ENCODE measurements around the gene CST7. TPM values are rescaled to one million over a fixed set of nuclear protein-coding genes. Genes with fewer than 3 reads are reported as not detected.

CST7 gene
- total and polyA plus RNA-seq, 2 of the 13 experiments (the other 11 are each of a cell fraction or from before 2014, with no cell fraction given) = not detected

DNA sequence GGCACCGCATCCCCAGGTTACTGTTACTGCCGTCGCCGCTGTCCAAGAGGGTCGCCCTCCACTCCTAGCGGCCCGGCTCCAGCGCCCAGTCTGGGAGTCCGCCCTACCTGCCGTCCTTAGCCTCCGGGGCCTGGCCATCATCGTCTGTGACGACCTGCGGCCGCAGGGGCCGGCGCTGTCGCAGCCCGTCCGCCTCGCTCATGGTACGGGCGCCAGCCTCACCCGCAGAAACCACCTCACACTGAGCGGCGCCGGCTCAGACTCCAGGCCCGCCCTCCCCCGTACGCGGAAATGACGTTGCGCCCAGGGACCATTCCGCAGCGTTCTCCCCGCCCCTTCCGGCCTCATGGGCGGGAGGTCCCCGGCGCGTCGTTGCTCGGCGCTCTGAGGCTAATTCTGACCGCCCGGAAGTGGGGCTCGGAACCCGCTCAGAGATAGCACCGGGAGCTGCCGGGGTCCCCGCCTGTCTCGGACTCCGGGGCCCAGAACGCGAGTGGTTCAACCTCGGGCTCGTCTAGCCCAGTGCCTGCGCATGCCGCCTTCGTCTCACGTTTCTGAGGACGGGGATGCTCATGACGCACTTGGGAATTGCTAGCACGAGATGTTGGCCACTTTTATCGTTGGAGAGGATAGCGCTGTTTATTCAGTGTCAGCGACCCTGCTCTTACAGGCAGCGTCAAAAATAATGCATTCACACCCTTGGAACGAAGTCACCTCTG lies 43.6 kb downstream of the CST7 start, which contains the start of gene APMAP (continued):
- TF ChIP-seq, protein P1, sequence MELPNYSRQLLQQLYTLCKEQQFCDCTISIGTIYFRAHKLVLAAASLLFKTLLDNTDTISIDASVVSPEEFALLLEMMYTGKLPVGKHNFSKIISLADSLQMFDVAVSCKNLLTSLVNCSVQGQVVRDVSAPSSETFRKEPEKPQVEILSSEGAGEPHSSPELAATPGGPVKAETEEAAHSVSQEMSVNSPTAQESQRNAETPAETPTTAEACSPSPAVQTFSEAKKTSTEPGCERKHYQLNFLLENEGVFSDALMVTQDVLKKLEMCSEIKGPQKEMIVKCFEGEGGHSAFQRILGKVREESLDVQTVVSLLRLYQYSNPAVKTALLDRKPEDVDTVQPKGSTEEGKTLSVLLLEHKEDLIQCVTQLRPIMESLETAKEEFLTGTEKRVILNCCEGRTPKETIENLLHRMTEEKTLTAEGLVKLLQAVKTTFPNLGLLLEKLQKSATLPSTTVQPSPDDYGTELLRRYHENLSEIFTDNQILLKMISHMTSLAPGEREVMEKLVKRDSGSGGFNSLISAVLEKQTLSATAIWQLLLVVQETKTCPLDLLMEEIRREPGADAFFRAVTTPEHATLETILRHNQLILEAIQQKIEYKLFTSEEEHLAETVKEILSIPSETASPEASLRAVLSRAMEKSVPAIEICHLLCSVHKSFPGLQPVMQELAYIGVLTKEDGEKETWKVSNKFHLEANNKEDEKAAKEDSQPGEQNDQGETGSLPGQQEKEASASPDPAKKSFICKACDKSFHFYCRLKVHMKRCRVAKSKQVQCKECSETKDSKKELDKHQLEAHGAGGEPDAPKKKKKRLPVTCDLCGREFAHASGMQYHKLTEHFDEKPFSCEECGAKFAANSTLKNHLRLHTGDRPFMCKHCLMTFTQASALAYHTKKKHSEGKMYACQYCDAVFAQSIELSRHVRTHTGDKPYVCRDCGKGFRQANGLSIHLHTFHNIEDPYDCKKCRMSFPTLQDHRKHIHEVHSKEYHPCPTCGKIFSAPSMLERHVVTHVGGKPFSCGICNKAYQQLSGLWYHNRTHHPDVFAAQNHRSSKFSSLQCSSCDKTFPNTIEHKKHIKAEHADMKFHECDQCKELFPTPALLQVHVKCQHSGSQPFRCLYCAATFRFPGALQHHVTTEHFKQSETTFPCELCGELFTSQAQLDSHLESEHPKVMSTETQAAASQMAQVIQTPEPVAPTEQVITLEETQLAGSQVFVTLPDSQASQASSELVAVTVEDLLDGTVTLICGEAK (IDR thresholded peaks at IDR 0.05) = peak; percentile 81
- TF ChIP-seq, protein P1 (CRISPR knock-in tag; IDR thresholded peaks at IDR 0.05) = peak; percentile 92
- peak; percentile 99 for TF ChIP-seq TAF1 (CRISPR knock-in tag; IDR thresholded peaks at IDR 0.05)
- TF ChIP-seq ZNF891 (CRISPR knock-in tag; IDR thresholded peaks at IDR 0.05) = peak; percentile 94
- TF ChIP-seq ZNF329 (CRISPR knock-in tag; IDR thresholded peaks at IDR 0.05; ENCODE audit: low read depth) = no peak; the same call in none of the 2 replicates
- TF ChIP-seq LCORL (IDR thresholded peaks at IDR 0.05) = no peak
- peak; percentile 93 for TF ChIP-seq LCORL (CRISPR knock-in tag; IDR thresholded peaks at IDR 0.05)
- peak; percentile 80; the same call in 1 of the 2 replicates for TF ChIP-seq RXRB (CRISPR knock-in tag; IDR thresholded peaks at IDR 0.05; ENCODE audit: borderline replicate concordance)
- TF ChIP-seq ZNF33B (CRISPR knock-in tag; IDR thresholded peaks at IDR 0.05) = peak; percentile 97
- TF ChIP-seq TCF12 (IDR thresholded peaks at IDR 0.05) = no peak
- peak; percentile 75 for TF ChIP-seq TCF12 (CRISPR knock-in tag; IDR thresholded peaks at IDR 0.05)
- TF ChIP-seq E2F2 (CRISPR knock-in tag; IDR thresholded peaks at IDR 0.05; ENCODE audit: borderline replicate concordance) = no peak; the same call in none of the 2 replicates
- TF ChIP-seq, protein P2, sequence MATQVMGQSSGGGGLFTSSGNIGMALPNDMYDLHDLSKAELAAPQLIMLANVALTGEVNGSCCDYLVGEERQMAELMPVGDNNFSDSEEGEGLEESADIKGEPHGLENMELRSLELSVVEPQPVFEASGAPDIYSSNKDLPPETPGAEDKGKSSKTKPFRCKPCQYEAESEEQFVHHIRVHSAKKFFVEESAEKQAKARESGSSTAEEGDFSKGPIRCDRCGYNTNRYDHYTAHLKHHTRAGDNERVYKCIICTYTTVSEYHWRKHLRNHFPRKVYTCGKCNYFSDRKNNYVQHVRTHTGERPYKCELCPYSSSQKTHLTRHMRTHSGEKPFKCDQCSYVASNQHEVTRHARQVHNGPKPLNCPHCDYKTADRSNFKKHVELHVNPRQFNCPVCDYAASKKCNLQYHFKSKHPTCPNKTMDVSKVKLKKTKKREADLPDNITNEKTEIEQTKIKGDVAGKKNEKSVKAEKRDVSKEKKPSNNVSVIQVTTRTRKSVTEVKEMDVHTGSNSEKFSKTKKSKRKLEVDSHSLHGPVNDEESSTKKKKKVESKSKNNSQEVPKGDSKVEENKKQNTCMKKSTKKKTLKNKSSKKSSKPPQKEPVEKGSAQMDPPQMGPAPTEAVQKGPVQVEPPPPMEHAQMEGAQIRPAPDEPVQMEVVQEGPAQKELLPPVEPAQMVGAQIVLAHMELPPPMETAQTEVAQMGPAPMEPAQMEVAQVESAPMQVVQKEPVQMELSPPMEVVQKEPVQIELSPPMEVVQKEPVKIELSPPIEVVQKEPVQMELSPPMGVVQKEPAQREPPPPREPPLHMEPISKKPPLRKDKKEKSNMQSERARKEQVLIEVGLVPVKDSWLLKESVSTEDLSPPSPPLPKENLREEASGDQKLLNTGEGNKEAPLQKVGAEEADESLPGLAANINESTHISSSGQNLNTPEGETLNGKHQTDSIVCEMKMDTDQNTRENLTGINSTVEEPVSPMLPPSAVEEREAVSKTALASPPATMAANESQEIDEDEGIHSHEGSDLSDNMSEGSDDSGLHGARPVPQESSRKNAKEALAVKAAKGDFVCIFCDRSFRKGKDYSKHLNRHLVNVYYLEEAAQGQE (IDR thresholded peaks at IDR 0.05; ENCODE audit: borderline replicate concordance in 1 of 2, low read depth in 1 of 2, low read length in 2 of 2) = peak in 1 of 2 experiments; percentile 70; a peak in 1 of 4 replicates
- no peak for TF ChIP-seq PAF1 (CRISPR knock-in tag; IDR thresholded peaks at IDR 0.05)
- TF ChIP-seq WIZ (CRISPR knock-in tag; IDR thresholded peaks at IDR 0.05) = peak; percentile 86; the same call in 1 of the 2 replicates
- TF ChIP-seq EZH2 (conservative IDR thresholded peaks at IDR 0.05; ENCODE audit: low read depth, low read length) = no peak

Measured in HepG2 (cell line).